Colon (tissue), 2 donors: Measurements from ENCODE around the gene ADAMTS2.

Experiments
- FAIRE-seq: peaks from 2 replicates; lab custom pipeline; 2012; peaks lifted over from hg19 to GRCh38; lab: Jason Lieb, UNC
- donor health status: control.
- donor health status: control.

The ADAMTS2 gene

DNA sequence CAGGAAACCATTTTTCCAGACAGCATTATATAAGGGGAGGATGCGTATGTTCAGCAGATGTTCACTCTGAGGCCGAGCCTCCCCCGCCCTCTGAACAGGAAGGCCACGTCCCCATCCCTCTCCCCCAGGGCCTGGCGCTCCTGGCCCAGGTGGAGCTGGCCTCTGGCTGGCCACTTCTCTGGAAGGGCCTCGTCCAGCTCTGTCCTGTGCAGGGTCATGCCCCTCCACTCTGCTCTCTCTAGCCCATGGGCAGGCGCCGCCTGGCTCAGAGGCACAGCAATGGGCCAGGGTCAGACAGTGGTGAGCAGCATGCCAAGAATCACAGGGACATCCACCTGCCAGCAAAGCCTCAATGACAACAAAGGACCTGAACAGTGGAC, 34.2 kb downstream of the ADAMTS2 start:
- no peak for FAIRE-seq

DNA sequence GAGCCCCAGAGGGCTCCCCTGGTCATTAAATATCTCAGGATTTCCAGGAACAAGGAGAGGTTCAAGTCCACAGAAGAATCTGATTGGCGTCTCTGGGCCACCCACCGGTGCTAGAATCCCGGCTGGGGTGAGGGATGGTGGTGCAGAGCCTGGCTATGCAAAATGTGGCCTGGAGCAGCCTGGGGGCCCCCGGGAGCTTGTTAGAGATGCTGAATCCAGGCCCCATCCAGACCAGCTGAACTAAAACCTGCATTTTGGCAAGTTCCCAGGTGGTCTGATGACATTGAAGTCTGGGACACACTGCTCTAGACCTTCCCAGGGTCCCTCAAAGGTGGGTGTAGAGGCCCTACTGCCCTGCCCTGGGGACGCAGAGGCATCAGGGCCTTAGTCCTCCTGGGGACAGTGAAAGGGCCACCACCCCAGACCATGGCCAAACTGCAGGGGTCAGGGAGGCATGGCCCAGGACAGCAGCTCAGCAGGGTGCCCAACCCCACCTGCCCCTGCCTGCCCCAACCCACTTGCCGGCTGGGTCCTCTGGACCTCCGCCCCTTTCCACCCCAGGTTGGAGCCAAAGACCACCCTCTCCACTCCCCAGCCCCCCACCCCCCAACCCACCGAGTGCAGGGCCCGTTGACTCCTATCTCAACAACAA, 34.7 kb downstream of the ADAMTS2 start:
- no peak for FAIRE-seq

DNA sequence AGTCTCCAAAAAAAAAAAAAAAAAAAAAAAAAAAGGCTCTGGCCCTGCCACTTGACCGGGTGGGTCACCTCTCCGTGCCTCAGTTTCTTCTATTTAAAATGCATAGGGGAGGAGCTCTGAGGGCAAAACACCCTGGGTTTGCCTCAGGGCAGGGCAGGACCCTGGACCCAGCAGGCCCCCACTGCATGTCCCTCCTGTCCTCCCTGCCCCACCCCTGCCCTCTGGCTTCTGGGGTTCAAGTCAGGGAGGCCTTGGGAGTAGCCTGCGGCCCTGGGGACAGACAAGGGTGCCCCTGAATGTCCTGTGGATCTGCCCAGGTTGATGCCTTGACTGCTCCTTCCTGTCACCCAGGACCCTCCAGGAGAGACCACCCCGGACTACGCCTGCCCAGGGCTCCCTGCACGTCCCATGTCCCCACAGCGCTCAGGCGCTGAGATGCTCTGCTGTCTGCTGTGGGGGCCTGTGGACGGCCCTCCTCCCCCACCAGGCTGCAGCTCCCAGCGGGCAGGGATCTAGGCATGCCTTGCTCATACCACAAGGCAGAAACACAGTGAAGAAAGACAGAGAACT, 35.4 kb downstream of the ADAMTS2 start:
- FAIRE-seq, result no peak

DNA sequence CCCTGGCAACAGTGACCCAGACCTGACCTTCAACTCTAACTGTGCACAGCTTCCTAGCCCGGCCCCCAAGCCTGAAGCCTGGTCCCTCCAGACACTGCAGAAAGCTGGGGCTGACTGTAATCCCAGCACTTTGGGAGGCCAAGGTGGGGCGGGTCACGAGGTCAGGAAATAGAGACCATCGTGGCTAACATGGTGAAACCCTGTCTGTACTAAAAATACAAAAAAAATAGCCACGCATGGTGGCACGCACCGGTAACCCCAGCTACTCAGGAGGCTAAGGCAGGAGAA, 35.9 kb downstream of the ADAMTS2 start:
- no peak for FAIRE-seq

DNA sequence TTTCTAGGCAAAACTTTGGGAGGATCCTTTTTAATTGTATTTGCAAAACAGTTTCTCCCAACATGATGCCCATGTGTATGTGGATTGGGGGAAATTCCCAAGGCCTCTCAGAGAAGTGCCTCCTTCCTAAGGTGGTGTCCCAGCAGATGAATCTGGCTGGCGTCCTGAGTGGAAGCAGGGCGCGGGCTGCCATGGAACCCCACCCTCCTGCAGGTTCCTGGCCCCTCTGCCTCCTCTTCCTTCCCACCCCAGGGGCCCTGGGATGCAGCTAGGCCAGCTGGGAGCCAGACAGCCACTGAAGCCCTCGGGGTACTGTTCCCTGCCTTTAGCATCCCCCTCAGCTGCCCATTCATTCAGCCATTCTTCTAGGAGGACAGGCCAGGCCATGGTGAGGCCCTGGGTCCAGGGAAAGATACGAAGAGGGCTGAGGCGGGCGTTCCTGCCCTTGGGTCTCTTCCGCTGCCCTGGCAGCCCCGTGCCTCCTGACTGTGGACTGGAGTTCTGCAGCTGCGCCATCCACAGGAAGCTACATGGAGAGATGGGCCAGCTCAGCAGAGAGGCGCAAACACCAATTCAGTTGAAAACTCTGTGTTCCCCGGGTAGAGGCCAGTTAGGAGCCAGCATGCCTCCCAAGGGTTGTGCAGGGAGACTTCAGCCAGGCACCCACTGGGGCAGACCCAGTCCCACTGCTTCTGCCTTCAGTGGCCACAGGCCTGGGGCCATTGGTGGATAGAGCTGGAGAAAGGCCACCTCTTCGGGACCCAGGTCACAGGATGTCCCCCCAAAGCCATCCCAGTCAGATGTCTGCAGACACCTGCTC, 36.5 kb downstream of the ADAMTS2 start:
- FAIRE-seq, result no peak

DNA sequence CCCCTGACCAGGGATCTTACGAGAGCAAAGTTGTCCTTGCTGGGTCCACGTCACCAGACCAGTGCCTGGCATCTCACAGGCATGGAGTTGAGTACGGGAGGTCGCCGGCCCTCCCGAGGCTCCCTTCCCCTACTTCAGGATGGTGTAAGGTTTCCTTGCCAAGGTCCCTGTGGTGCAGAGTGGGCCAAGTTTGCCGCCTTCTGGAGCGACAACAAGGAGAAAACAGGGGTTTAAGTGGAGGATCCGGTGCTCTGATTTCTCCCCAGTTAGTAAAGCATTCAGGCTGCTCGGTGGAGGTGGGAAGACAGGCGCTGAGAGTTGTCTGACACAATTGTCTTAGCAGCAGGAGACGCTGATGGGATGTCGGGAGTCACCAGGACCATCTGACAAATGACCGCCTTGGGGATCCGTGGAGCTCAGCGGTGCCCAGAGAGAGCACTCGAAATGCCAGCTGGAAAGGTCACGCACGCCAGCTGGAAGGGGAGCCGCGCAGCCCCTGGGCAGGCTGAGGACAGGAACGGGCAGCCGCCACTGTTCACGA, 37.3 kb downstream of the ADAMTS2 start:
- no peak for FAIRE-seq

DNA sequence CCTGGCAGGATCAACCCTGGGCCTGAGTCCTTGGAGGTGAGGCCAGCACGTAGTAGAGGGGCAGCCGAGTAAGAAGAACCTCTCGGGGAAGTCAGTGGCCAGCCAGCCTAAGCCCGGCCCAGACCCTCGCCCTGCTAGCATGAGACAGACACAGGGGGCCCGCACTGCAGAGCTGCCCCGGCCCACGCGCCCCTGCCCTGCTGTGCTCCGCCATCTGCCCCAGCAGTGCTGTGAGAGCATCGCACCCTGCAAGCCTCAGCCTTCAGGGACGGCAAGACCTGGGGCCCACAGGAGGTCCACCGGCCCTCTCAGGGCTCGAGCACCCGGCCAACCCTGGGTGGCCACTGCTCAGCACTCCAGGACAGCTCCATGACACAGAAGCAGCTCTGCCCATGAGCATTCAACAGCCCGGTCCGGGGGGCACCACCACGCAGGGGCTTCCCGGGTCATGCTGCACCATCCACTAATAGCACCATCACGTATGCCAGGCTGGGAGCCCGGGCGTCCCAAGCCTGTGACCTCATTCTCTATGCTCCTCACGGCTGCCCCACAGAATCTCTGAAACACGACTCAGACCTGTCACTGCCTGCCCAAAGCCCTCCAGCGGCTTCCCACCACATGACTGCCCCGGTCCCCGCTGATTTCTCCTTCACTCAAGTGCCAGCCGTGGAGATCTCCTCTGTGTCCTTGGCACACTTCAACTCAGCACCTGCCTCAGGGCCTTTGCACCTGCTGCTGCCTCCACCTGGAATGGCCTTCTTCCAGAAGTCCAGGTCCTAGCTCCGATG, 38.1 kb downstream of the ADAMTS2 start:
- no peak for FAIRE-seq

DNA sequence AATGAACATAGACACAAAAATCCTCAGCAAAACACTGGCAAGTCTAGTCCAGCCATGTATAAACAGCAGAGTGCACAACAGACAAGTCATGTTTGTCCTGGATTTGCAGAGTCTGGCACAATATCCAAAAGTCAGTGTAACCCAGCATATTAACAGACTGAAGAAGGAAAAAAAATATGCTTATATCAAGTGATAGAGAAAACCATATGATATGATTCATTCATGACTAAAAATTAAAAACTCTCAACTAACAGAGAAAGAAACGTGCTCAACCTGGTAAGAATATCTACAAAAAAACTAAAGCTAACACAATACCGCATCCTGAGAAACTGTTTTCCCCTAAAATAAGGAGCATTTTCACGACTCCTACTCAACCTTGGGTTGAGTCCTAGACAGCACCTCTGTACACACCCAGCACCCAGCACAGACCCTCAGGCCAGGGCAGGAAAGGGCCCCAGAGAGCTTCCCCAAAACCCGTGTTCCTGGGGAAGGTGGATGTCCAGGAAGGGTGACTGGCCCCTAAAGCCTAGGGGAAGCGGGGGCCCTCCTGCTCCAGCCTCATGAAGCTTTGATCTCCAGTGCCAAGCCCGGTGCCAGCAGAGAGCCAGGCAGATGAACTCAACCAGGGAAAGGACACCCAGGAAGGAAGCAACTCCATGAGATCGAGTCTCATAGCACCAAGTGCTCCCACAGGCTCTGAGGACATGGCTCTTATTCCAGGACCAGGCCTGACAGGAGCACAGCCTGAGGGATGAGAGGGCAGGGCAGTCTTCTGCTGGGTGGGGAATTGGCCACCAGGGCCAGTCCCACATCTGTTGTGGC, 38.9 kb downstream of the ADAMTS2 start:
- no peak for FAIRE-seq

DNA sequence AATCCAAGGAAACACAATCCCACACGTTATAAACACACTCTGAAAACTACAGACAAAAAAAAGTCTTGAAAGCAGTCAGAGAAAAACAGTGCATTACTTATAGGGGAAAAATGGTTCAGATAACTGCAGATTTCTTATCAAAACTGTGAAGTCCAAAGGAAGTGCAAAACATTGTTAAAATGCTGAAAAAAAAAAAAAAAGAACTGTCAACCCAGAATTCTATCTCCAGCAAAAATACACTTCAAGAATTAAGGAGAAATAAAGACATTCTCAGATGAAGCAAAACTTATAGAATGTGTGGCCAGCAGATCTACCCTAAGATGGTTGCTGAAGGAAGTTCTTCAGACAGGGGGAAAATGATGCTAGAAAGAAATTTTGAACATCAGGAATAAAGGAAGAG, 40.4 kb downstream of the ADAMTS2 start:
- no peak for FAIRE-seq

DNA sequence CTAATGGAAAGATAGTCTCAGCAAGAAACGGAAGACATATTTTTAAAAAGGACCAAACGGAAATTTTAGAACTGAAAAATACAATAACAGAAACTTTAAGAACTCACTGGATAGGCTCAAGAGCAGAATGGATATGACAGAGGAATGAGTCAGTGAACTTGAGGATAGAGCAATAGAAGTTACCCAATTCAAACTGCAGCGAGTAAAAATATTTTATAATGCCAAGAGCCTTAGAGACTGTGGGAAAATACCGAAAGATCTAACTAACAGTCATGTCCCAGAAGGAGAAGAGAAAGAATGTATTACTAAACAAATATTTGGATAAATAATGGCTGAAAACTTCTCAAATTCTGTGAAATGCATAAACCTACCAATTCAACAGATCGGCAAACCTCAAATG, 40.8 kb downstream of the ADAMTS2 start:
- FAIRE-seq, result no peak

DNA sequence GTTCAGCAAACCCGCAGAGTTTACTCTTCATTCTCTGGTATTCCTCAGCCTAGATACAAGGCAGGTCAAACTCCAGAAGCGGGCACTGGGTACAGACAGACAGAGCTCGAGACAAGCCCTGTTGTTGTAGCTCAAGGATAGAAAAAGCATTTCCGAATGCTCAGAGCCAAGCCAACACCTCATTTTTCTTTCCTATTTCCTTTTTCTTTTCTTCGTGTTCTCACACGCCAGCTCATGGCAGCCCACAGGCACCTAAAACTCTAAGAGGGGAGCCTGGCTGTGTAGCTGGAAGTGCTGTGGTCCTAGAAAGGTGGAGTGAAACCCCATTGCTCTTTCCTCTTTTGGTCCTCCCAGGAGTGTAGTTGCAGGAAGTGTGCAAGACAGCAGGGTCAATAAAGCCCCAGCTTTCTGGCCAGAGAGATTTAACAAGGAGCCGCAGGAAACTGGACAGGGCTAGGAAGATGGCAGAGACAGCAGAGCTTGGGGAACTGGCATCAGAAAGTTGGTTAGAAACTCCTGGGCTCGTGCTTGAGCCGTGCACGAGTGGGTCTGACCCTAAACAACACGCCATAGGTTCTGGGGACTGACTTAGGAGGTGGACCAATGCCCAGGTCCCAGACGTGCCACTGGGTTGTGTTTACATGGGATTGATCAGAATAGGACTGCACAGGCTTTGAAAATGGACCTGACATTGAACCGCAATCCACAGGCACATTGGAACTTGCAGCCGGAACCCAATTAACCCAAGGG, 41.6 kb downstream of the ADAMTS2 start:
- FAIRE-seq, result no peak

DNA sequence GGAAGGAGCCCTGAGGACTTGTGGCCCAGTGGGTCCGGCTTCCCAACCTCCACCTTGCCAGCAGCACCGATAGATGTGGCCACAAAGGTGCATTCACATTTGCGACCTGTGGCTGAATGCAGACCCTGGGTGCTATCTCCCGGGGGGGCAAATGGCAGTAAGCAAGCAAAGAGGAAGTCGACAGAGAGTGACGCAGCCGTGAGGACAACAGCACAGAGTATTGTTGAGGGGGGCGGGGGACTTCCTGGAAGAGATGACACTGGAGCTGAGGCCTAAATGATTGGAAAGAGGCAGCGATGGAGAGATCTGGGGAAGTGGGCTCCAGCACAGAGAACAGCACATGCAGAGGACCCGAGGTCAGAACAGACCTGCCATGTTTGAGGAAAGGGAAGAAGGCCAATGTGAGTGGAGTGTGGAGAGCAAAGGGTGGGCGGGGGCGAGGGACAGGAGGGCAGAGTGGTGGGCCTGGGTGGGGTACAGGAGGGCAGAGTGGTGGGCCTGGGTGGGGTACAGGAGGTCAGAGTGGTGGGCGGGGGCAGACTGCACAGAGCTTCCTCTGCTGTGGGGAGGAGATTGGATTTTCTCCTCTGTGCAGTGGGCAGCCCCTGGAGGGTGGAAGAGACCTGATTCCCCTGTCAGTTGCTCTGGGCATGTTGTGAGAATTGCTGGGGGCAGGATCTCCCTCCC, 42.6 kb downstream of the ADAMTS2 start:
- no peak for FAIRE-seq

DNA sequence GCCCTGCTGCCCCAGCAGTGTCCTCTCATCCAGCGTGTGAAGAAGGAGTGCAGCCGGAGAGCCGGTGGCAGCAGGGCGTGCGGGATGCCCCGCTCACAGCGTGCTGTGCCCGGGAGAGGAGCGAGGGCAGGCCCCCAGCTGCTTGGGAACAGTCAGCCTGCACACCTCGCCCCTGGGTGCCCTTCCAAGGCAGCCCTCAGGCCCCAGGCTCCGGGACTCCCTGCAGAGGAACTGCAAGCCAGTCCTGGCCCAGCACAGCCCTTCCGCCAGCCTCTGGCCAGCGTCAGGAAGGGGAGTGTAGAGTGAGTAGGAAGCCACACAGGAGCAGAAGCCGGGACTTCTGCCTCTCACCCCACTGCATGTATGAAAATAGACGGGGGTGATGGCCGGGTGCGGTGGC, 43.5 kb downstream of the ADAMTS2 start:
- no peak for FAIRE-seq

DNA sequence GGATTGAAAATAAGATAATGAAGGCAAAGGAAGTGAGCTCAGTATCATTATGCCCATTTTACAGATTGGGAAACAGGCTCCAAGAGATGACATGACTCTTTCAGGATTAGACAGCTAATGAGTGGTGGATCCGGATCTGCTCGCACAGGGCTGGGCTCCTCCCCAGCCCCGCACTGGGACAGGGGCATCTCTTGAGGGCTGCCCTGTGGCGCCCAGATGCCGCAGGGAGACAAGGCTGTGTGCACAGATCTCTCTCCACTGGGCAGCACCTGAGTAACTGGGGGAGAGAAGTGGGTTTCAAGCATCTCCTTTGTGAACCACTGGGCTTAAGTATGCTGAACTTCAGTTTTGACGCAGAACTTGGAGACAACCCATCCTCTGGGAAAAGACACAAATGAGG, 43.9 kb downstream of the ADAMTS2 start:
- no peak for FAIRE-seq

DNA sequence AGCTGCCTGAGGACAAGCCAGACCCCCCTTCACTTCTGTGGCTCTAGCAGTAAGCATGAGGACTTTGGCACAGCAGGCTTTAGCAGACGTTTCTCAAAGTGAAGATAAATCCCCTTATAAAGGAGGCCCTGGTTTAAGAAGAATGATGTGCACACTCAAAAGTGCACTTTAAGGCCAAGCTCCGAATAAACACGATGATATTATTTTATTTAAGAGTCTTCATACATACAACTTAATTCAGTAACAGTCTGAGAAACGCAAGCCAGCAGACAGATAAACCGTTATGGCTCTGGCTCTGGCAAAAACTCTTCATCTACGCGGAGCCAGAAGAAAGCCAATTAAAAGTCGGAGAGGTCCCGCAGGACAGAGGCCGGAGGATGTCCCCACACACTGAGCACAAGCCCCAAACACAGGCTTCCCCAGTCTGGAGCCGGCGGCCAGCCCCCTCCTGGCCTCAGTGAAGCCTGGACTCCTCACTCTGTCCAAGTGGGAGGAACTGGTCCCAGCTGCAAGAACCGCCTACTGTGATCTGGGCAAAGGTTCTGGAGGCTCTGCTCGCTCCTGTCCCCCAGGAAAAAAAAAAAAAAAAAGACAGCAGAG, 44.6 kb downstream of the ADAMTS2 start:
- FAIRE-seq, result no peak

DNA sequence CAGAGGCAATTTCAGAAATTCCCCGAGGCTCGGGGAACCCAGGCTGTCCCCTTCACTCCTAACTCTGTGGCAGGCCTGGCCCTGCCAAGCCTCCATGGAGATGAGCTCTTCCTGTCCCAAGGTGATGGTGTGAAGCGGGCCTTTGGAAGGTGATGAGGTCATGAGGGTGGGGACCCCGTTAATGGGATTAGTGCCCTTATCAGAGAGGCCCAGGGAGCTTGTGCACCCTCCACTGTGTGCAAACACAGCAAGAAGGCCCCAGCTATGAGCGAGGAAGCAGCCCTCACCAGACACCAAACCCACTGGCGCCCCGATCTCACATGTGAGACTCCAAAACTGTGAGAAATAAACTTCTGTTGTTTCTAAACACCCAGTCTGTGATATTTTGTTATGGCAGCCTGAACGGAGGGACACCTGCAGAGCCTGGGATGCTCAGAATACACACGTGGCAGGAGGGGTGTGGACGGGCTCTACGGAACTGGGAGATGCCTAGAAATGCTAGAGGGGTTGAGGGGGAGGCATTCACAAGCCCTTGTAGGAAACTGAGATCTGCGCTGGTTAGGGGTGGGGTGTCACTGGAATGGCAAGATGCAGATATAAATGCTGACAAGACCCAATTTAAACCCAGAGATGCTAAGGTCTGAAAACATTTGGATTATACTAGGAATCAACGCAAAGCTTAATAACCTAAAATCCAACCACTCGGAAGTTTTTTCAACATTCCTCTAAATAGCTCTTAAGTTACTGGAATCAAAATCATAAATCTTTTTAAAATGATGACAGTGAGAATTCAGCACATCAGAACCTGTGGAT, 46.9 kb downstream of the ADAMTS2 start:
- FAIRE-seq, result no peak

DNA sequence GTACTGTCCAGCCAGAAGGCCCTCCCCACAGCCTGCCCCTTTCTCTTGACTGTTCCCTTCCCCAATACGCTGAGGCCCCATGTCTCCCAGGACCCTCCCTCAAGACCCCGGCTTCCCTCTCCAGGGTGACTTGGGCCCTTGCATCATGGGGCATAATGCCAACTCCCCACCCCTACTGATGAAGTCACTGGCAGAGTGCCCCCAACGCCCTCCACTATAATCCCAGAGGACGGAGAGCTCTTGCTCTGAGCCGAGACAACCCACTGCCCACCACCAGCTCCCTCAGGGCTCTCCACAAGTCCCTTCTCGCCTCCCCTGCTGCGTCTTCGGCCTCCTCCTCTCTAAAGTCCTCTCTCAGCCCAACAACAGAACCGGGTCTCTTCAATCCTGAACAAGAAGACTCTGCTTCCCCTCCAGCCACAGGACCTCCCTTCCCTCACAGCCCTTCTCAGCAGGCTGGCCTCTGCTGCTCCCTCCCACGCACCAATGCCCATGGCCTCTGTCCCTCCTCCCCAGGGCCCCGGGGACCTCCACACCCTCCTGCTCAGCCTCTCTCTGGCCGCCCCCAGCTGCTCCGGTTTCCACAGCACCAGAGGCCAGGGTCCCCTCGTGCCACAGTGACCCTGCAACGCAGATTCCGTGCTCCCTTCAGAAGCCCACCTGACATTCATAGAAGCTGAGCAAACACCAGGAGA, 47.6 kb downstream of the ADAMTS2 start:
- no peak for FAIRE-seq

DNA sequence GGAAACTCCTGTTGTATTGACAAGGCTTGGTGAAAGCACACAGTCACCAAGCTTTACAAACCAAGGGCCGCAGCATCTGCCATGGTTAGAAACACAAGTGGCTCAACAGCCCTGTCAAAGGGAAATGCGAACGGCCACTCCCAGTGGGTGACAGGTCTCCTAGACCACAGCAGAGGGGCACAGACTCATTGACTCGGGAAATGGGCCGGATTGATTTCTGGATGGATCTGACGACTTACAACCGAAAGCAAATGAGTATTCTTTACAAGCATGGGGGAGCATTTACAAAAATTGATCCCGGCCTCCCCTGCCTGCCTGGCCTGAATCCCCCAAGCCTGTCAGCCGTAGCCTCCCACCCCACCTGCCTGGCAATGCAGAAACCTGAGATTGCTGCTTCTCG, 48.2 kb downstream of the ADAMTS2 start:
- no peak for FAIRE-seq
